ENCODE results near the gene WDR45B.

The WDR45B gene

GRCh38 chr17:82602487-82602886 is 45.8 kb downstream of the WDR45B start:
- Histone ChIP-seq H2BK12ac (ENCODE audit: low read length in 2 of 2) (no peak overlapping the region), H2AFZ (ENCODE audit: low read depth, low read length) (no peak overlapping the region), H3K4ac (ENCODE audit: low read depth in 1 of 2, low read length in 2 of 2) (no peak overlapping the region), H2AK5ac (ENCODE audit: low read length, severe bottlenecking) (peak overlapping the region; percentile 32), H2BK15ac (ENCODE audit: low read depth, poor library complexity, severe bottlenecking) (no peak overlapping the region), H2BK120ac (ENCODE audit: low read depth, low read length) (no peak overlapping the region), H3K14ac (ENCODE audit: low read length in 2 of 2) (no peak overlapping the region), H4K91ac (ENCODE audit: low read length) (no peak overlapping the region), H3K9ac (ENCODE audit: low read length) (no peak overlapping the region), H3K18ac (ENCODE audit: low read depth in 1 of 2, low read length in 2 of 2) (no peak overlapping the region), H3K36me3 (ENCODE audit: control insufficient read depth in 1 of 2, insufficient read depth in 2 of 2, low read depth in 1 of 2, low read length in 2 of 2) (peaks cover 81% of the 10 kb centered on the region in 2 experiments), H3K79me1 (replicated peaks; ENCODE audit: low read length, poor library complexity, severe bottlenecking) (peaks cover 59% of the 10 kb centered on the region), H3K4me1 (ENCODE audit: control insufficient read depth, insufficient read depth, low read depth, low read length) (peaks cover 17% of the 10 kb centered on the region), H3K27ac (ENCODE audit: low read length, poor library complexity, severe bottlenecking) (no peak overlapping the region), H3K4me3 (ENCODE audit: insufficient read depth in 1 of 2, low read depth in 1 of 2, low read length in 2 of 2) (no peak overlapping the region), H3K4me2 (ENCODE audit: low read length, poor library complexity, severe bottlenecking) (no peak overlapping the region), H3K23ac (ENCODE audit: low read length in 2 of 2) (no peak overlapping the region), H2BK5ac (ENCODE audit: low read depth, low read length, poor library complexity, severe bottlenecking) (no peak overlapping the region), H3K9me3 (ENCODE audit: control insufficient read depth, low read length) (no peaks in the 10 kb centered on the region), H4K8ac (ENCODE audit: low read length) (no peak overlapping the region), H3K27me3 (ENCODE audit: control insufficient read depth in 1 of 2, insufficient read depth in 1 of 2, low read length in 2 of 2) (no peaks in the 10 kb centered on the region)
- no peak for DNase-seq
- 73% methylated on average over 12 of the region's 21 CpGs for WGBS

DNA sequence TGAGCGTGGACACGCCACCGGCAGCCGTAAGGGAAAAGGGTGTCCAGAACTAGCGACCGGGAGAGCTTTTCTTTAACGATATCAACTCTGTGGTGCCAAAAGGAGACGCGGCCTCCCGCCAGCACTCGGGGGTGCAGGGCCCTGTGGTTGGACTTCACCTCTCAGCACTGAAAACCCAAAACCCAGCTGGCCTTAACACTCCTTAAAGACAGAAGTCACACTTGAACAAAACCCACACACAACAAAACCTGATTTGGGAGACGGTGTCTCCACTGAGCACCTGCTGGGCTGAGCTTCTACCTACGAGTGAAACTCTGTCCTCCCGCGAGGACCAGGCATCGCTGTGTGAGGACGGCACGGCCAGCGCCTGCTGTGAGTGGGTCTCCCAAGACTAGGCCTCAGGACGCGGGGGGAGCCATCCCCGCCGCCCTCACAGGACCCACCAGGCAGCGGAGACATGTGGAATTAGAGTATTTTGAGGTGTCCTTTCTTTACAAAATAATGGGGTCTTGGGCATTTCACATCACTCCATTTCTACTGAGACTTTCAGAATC is 46.7 kb downstream of the WDR45B start:
- Histone ChIP-seq H2AK5ac (ENCODE audit: low read length, severe bottlenecking) (no peak overlapping the region), H3K36me3 (ENCODE audit: control insufficient read depth in 1 of 2, insufficient read depth in 2 of 2, low read depth in 1 of 2, low read length in 2 of 2) (peaks cover 89 to 91% of the 10 kb centered on the region in 2 experiments), H2BK5ac (ENCODE audit: low read depth, low read length, poor library complexity, severe bottlenecking) (no peak overlapping the region), H3K9me3 (ENCODE audit: control insufficient read depth, low read length) (no peaks in the 10 kb centered on the region), H3K14ac (ENCODE audit: low read length in 2 of 2) (no peak overlapping the region), H3K9ac (ENCODE audit: low read length) (no peak overlapping the region), H3K27me3 (ENCODE audit: control insufficient read depth in 1 of 2, insufficient read depth in 1 of 2, low read length in 2 of 2) (no peaks in the 10 kb centered on the region), H3K23ac (ENCODE audit: low read length in 2 of 2) (no peak overlapping the region), H3K79me1 (replicated peaks; ENCODE audit: low read length, poor library complexity, severe bottlenecking) (peaks cover 67% of the 10 kb centered on the region), H2AFZ (ENCODE audit: low read depth, low read length) (no peak overlapping the region), H3K4me3 (ENCODE audit: insufficient read depth in 1 of 2, low read depth in 1 of 2, low read length in 2 of 2) (no peak overlapping the region), H2BK15ac (ENCODE audit: low read depth, poor library complexity, severe bottlenecking) (no peak overlapping the region), H4K91ac (ENCODE audit: low read length) (no peak overlapping the region), H4K8ac (ENCODE audit: low read length) (no peak overlapping the region), H3K4me2 (ENCODE audit: low read length, poor library complexity, severe bottlenecking) (no peak overlapping the region), H3K4ac (ENCODE audit: low read depth in 1 of 2, low read length in 2 of 2) (no peak overlapping the region), H2BK12ac (ENCODE audit: low read length in 2 of 2) (no peak overlapping the region), H3K18ac (ENCODE audit: low read depth in 1 of 2, low read length in 2 of 2) (no peak overlapping the region), H3K27ac (ENCODE audit: low read length, poor library complexity, severe bottlenecking) (no peak overlapping the region), H3K4me1 (ENCODE audit: control insufficient read depth, insufficient read depth, low read depth, low read length) (peaks cover 17% of the 10 kb centered on the region), H2BK120ac (ENCODE audit: low read depth, low read length) (no peak overlapping the region)
- DNase-seq: no peak
- WGBS: 97% methylated on average over 19 of the region's 24 CpGs

DNA sequence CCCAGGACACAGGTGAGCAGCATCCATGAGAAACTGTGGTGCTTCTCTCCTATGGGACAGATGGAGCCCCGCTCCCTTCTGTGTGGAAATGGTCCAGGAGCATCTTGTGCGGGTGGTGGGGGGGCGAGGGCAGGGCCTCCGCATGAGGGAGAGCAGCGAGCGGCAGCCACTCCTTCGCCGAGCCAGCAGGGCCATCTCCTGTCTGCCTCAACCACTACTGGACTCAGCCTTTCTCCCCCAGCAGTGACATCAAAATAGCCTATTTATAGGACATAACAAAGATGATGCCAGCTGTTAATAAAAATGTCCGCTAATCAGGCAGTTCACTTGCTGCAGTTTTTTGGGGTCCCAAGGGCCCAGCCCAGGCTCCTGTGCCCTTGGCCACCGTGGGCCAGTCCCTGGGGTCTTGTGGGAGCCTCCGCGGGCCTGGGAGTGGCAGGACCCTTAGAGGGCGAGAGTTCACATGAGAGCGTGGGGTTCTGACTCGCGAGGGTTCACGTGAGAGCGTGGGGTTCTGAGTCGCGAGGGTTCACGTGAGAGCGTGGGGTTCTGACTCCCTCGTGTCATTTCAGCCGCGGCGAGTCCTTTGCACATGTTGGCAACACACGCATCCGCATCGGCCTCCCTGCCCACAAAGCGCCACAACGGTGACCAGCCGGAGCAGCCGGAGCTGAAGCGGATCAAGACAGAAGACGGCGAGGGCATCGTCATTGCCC is 47.4 kb downstream of the WDR45B start:
- Histone ChIP-seq H3K9me3 (ENCODE audit: control insufficient read depth, low read length) (no peaks in the 10 kb centered on the region), H3K27me3 (ENCODE audit: control insufficient read depth in 1 of 2, insufficient read depth in 1 of 2, low read length in 2 of 2) (no peaks in the 10 kb centered on the region), H2BK12ac (ENCODE audit: low read length in 2 of 2) (no peak overlapping the region), H2BK120ac (ENCODE audit: low read depth, low read length) (no peak overlapping the region), H4K8ac (ENCODE audit: low read length) (no peak overlapping the region), H3K79me1 (replicated peaks; ENCODE audit: low read length, poor library complexity, severe bottlenecking) (peaks cover 69% of the 10 kb centered on the region), H3K18ac (ENCODE audit: low read depth in 1 of 2, low read length in 2 of 2) (no peak overlapping the region), H2AK5ac (ENCODE audit: low read length, severe bottlenecking) (no peak overlapping the region), H3K4me2 (ENCODE audit: low read length, poor library complexity, severe bottlenecking) (no peak overlapping the region), H3K4ac (ENCODE audit: low read depth in 1 of 2, low read length in 2 of 2) (no peak overlapping the region), H4K91ac (ENCODE audit: low read length) (no peak overlapping the region), H3K4me3 (ENCODE audit: insufficient read depth in 1 of 2, low read depth in 1 of 2, low read length in 2 of 2) (no peak overlapping the region), H3K36me3 (ENCODE audit: control insufficient read depth in 1 of 2, insufficient read depth in 2 of 2, low read depth in 1 of 2, low read length in 2 of 2) (peaks cover 90 to 93% of the 10 kb centered on the region in 2 experiments), H3K14ac (ENCODE audit: low read length in 2 of 2) (no peak overlapping the region), H3K9ac (ENCODE audit: low read length) (no peak overlapping the region), H2AFZ (ENCODE audit: low read depth, low read length) (no peak overlapping the region), H3K4me1 (ENCODE audit: control insufficient read depth, insufficient read depth, low read depth, low read length) (peaks cover 19% of the 10 kb centered on the region), H3K23ac (ENCODE audit: low read length in 2 of 2) (no peak overlapping the region), H3K27ac (ENCODE audit: low read length, poor library complexity, severe bottlenecking) (no peak overlapping the region), H2BK5ac (ENCODE audit: low read depth, low read length, poor library complexity, severe bottlenecking) (no peak overlapping the region), H2BK15ac (ENCODE audit: low read depth, poor library complexity, severe bottlenecking) (peak overlapping the region; percentile 44)
- 96% methylated on average over 37 of the region's 37 CpGs for WGBS
- no peak for DNase-seq

GRCh38 chr17:82599674-82600661 is 48.3 kb downstream of the WDR45B start:
- Histone ChIP-seq H3K4me2 (ENCODE audit: low read length, poor library complexity, severe bottlenecking) (no peak overlapping the region), H3K4ac (ENCODE audit: low read depth in 1 of 2, low read length in 2 of 2) (no peak overlapping the region), H3K4me3 (ENCODE audit: insufficient read depth in 1 of 2, low read depth in 1 of 2, low read length in 2 of 2) (no peak overlapping the region), H4K91ac (ENCODE audit: low read length) (peak overlapping the region; percentile 27), H3K14ac (ENCODE audit: low read length in 2 of 2) (no peak overlapping the region), H2BK15ac (ENCODE audit: low read depth, poor library complexity, severe bottlenecking) (no peak overlapping the region), H2AK5ac (ENCODE audit: low read length, severe bottlenecking) (no peak overlapping the region), H4K8ac (ENCODE audit: low read length) (no peak overlapping the region), H3K9ac (ENCODE audit: low read length) (no peak overlapping the region), H3K9me3 (ENCODE audit: control insufficient read depth, low read length) (no peaks in the 10 kb centered on the region), H2BK12ac (ENCODE audit: low read length in 2 of 2) (no peak overlapping the region), H3K36me3 (ENCODE audit: control insufficient read depth in 1 of 2, insufficient read depth in 2 of 2, low read depth in 1 of 2, low read length in 2 of 2) (peaks cover 91 to 95% of the 10 kb centered on the region in 2 experiments), H2BK120ac (ENCODE audit: low read depth, low read length) (no peak overlapping the region), H3K27ac (ENCODE audit: low read length, poor library complexity, severe bottlenecking) (no peak overlapping the region), H2BK5ac (ENCODE audit: low read depth, low read length, poor library complexity, severe bottlenecking) (no peak overlapping the region), H3K4me1 (ENCODE audit: control insufficient read depth, insufficient read depth, low read depth, low read length) (peaks cover 19% of the 10 kb centered on the region), H3K27me3 (ENCODE audit: control insufficient read depth in 1 of 2, insufficient read depth in 1 of 2, low read length in 2 of 2) (no peaks in the 10 kb centered on the region), H3K23ac (ENCODE audit: low read length in 2 of 2) (no peak overlapping the region), H3K18ac (ENCODE audit: low read depth in 1 of 2, low read length in 2 of 2) (no peak overlapping the region), H3K79me1 (replicated peaks; ENCODE audit: low read length, poor library complexity, severe bottlenecking) (peaks cover 73% of the 10 kb centered on the region), H2AFZ (ENCODE audit: low read depth, low read length) (no peak overlapping the region)
- DNase-seq: no peak
- 95% methylated on average over 25 of the region's 26 CpGs for WGBS

Measured in mesenchymal stem cell (in vitro differentiated cells and primary cell).